ENCODE data around the gene GRAP2.

DNA sequence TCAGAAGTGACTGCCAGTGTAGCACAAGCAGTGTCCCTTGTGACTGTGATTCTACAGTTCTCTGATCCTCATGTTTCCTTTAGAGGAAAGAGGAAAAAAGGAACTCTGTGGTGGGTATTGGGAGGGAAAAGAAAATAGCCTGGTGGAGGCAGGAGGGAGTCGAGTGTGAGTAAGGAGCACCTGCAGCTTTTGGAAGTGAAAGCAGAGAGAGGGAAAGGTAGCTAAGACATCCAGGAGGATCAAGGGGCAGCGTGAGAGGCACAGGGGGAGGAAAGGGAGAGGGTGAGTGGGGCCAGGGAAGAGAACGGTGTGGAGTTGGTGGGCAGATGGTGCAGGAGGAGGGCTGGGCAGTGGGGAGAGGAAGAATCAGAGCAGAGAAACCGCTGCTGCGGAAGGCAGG lies 71.8 kb downstream of the GRAP2 start:
- TF ChIP-seq, protein P1, sequence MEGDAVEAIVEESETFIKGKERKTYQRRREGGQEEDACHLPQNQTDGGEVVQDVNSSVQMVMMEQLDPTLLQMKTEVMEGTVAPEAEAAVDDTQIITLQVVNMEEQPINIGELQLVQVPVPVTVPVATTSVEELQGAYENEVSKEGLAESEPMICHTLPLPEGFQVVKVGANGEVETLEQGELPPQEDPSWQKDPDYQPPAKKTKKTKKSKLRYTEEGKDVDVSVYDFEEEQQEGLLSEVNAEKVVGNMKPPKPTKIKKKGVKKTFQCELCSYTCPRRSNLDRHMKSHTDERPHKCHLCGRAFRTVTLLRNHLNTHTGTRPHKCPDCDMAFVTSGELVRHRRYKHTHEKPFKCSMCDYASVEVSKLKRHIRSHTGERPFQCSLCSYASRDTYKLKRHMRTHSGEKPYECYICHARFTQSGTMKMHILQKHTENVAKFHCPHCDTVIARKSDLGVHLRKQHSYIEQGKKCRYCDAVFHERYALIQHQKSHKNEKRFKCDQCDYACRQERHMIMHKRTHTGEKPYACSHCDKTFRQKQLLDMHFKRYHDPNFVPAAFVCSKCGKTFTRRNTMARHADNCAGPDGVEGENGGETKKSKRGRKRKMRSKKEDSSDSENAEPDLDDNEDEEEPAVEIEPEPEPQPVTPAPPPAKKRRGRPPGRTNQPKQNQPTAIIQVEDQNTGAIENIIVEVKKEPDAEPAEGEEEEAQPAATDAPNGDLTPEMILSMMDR (IDR thresholded peaks at IDR 0.05): no peak
- no peak for TF ChIP-seq POLR2A (IDR thresholded peaks at IDR 0.05)

Data from Peyer's patch (tissue), 4 donors.